SK-N-SH treated with all-trans-retinoic acid at 6 μM for 48 hours (cell line): ENCODE data around the gene DKK2.
A peak's percentile ranks its signal among the peaks of the same experiment; 100 is the strongest.

ENCODE experiments used
- ATAC-seq: fragments of 200-7000 bp; cut with Tn5 transposase; 3 replicates; pipeline ENCODE4 v1.9.1; 2020; ENCODE audit warnings: mild to moderate bottlenecking, moderate library complexity
- BACH2 ChIP-seq: fragments of 250-450 bp; sonication (Bioruptor Pico); IDR thresholded peaks from 2 replicates; pipeline ENCODE4 v1.9.0; 2021; ENCODE audit warnings: mild to moderate bottlenecking, borderline replicate concordance
- CREB5 ChIP-seq: fragments of 250-450 bp; sonication (Bioruptor Pico); IDR thresholded peaks from 2 replicates; pipeline ENCODE4 v1.5.1; 2020; ENCODE audit warnings: low read depth, mild to moderate bottlenecking, moderate library complexity
- CSDC2 ChIP-seq: fragments of 250-450 bp; sonication (Bioruptor Pico); IDR thresholded peaks from 2 replicates; pipeline ENCODE4 v1.5.0; 2020; ENCODE audit warnings: mild to moderate bottlenecking, moderate library complexity
- CSRNP3 ChIP-seq: fragments of 250-450 bp; sonication (Bioruptor Pico); IDR thresholded peaks from 2 replicates; pipeline ENCODE4 v1.5.1; 2021; ENCODE audit warnings: mild to moderate bottlenecking, moderate library complexity
- ESRRG ChIP-seq: fragments of 250-450 bp; sonication (Bioruptor Pico); IDR thresholded peaks from 2 replicates; pipeline ENCODE4 v1.6.1; 2021; ENCODE audit warnings: mild to moderate bottlenecking
- GLIS3 ChIP-seq: fragments of 250-450 bp; sonication (Bioruptor Pico); IDR thresholded peaks from 2 replicates; pipeline ENCODE4 v1.5.0; 2020; ENCODE audit warnings: mild to moderate bottlenecking, moderate library complexity
- OSR1 ChIP-seq: fragments of 250-450 bp; sonication (Bioruptor Pico); IDR thresholded peaks from 2 replicates; pipeline ENCODE4 v1.8.0; 2022; ENCODE audit warnings: moderate library complexity, mild to moderate bottlenecking, inconsistent platforms
- PATZ1 ChIP-seq: fragments of 250-450 bp; sonication (Bioruptor Pico); IDR thresholded peaks from 2 replicates; pipeline ENCODE4 v1.8.0; 2020; ENCODE audit warnings: mild to moderate bottlenecking, moderate library complexity, borderline replicate concordance
- POU6F1 ChIP-seq: fragments of 250-450 bp; sonication (Bioruptor Pico); IDR thresholded peaks from 2 replicates; pipeline ENCODE4 v1.8.0; 2021; ENCODE audit warnings: low read depth, mild to moderate bottlenecking, moderate library complexity, borderline replicate concordance
- PPARA ChIP-seq: fragments of 250-450 bp; sonication (Bioruptor Pico); IDR thresholded peaks from 2 replicates; pipeline ENCODE4 v1.5.0; 2020; ENCODE audit warnings: mild to moderate bottlenecking, borderline replicate concordance
- RARB ChIP-seq: fragments of 250-450 bp; sonication (Bioruptor Pico); IDR thresholded peaks from 2 replicates; pipeline ENCODE4 v1.8.0; 2021; ENCODE audit warnings: mild to moderate bottlenecking, moderate library complexity
- SNAI2 ChIP-seq: fragments of 250-450 bp; sonication (Bioruptor Pico); IDR thresholded peaks from 2 replicates; pipeline ENCODE4 v1.5.0; 2020; ENCODE audit warnings: mild to moderate bottlenecking, moderate library complexity
- TCF4 ChIP-seq: fragments of 250-450 bp; sonication (Bioruptor Pico); IDR thresholded peaks from 2 replicates; pipeline ENCODE4 v1.8.0; 2021; ENCODE audit warnings: mild to moderate bottlenecking, moderate library complexity, borderline replicate concordance
- TOX ChIP-seq: fragments of 250-450 bp; sonication (Bioruptor Pico); IDR thresholded peaks from 2 replicates; pipeline ENCODE4 v1.8.0; 2021; ENCODE audit warnings: mild to moderate bottlenecking, moderate library complexity, borderline replicate concordance
- TSHZ2 ChIP-seq: fragments of 250-450 bp; sonication (Bioruptor Pico); IDR thresholded peaks from 2 replicates; pipeline ENCODE4 v1.5.0; 2020; ENCODE audit warnings: mild to moderate bottlenecking, moderate library complexity
- ZC3H10 ChIP-seq: fragments of 250-450 bp; sonication (Bioruptor Pico); IDR thresholded peaks from 2 replicates; pipeline ENCODE4 v1.5.1; 2021; ENCODE audit warnings: mild to moderate bottlenecking, moderate library complexity
- ZFP3 ChIP-seq: fragments of 250-450 bp; sonication (Bioruptor Pico); IDR thresholded peaks from 2 replicates; pipeline ENCODE4 v1.5.0; 2020; ENCODE audit warnings: mild to moderate bottlenecking, moderate library complexity
- ZFP30 ChIP-seq: fragments of 450-650 bp; formaldehyde crosslinking; IDR thresholded peaks from 2 replicates; pipeline ENCODE4 v1.5.0; 2022; ENCODE audit warnings: mild to moderate bottlenecking, moderate library complexity
- ZNF565 ChIP-seq: fragments of 450-650 bp; formaldehyde crosslinking; conservative IDR thresholded peaks from 2 replicates; pipeline ENCODE4 v1.5.0; 2020; ENCODE audit warnings: low read depth, mild to moderate bottlenecking, moderate library complexity
- ZNF70 ChIP-seq: fragments of 450-650 bp; formaldehyde crosslinking; IDR thresholded peaks from 2 replicates; pipeline ENCODE4 v1.5.0; 2020; ENCODE audit warnings: mild to moderate bottlenecking, moderate library complexity
- ZNF8 ChIP-seq: fragments of 450-650 bp; formaldehyde crosslinking; IDR thresholded peaks from 2 replicates; pipeline ENCODE4 v1.5.0; 2020; ENCODE audit warnings: mild to moderate bottlenecking, moderate library complexity

DKK2 gene

GRCh38 chr4:106996490-106996889, 39.6 kb downstream of the DKK2 start:
- ATAC-seq = no peak
- TF ChIP-seq ZNF565 (CRISPR knock-in tag) (no peak), TOX (no peak), CREB5 (CRISPR knock-in tag) (no peak), ZNF8 (CRISPR knock-in tag) (no peak), TCF4 (CRISPR knock-in tag) (no peak), SNAI2 (CRISPR knock-in tag) (no peak), ESRRG (CRISPR knock-in tag) (no peak), BACH2 (CRISPR knock-in tag) (no peak), POU6F1 (CRISPR knock-in tag) (no peak), ZFP30 (CRISPR knock-in tag) (no peak), CSDC2 (CRISPR knock-in tag) (no peak), ZFP3 (no peak), RARB (CRISPR knock-in tag) (no peak), ZC3H10 (CRISPR knock-in tag) (no peak), ZNF70 (CRISPR knock-in tag) (no peak), OSR1 (CRISPR knock-in tag) (no peak), PPARA (CRISPR knock-in tag) (no peak), CSRNP3 (CRISPR knock-in tag) (no peak), TSHZ2 (CRISPR knock-in tag) (no peak)

- ATAC-seq = peak; percentile 77
- TF ChIP-seq ZFP3 (peak; percentile 80), ZNF70 (CRISPR knock-in tag) (no peak), SNAI2 (CRISPR knock-in tag) (no peak), POU6F1 (CRISPR knock-in tag) (no peak), GLIS3 (CRISPR knock-in tag) (peak; percentile 63; the same call in 1 of the 2 replicates), TSHZ2 (CRISPR knock-in tag) (peak; percentile 75; the same call in 1 of the 2 replicates), PATZ1 (CRISPR knock-in tag) (peak; percentile 81; the same call in 1 of the 2 replicates), CSDC2 (CRISPR knock-in tag) (no peak), CSRNP3 (CRISPR knock-in tag) (0 out of 2 replicates have a peak, but pooled peaks have one; percentile 25), ZNF565 (CRISPR knock-in tag) (no peak), CREB5 (CRISPR knock-in tag) (peak; percentile 64; the same call in 1 of the 2 replicates), ZC3H10 (CRISPR knock-in tag) (no peak), BACH2 (CRISPR knock-in tag) (no peak), ESRRG (CRISPR knock-in tag) (no peak), PPARA (CRISPR knock-in tag) (no peak), ZNF8 (CRISPR knock-in tag) (0 out of 2 replicates have a peak, but pooled peaks have one; percentile 47)
Measured at GRCh38 chr4:106993827-106994226, 42.3 kb downstream of the DKK2 start.
